ENCODE data around the gene IRS1.

DNA sequence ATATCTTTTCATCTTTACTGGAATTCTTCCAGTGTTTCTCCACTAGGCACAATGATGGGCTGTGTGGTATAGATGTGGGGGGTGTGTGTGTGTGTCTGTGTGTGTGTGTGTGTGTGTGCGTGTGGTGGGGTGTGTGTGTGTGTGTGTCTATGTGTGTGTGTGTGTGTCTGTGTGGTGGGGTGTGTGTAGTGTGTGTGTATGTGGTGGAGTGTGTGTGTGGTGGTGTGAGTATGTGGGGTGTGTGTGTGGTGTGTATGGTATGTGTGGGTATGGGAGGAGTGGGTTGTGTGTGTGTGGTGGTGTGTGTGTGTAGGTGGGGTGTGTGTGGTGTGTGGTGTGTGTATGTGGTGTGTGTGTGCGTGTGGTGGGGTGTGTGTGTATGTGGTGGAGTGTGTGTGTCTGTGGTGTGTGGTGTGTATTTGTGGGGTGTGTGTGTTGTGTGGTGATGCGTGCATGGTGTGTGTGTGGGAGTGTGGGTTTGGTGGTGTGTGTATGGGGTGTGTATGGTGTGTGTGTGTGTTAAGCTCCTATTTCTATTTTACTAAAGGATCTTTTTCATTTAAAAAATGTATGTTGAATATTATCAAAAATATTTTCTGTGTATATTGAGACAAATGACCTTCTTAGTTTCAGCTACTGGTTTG is 84.2 kb downstream of the IRS1 start:
- TF ChIP-seq, protein P1, sequence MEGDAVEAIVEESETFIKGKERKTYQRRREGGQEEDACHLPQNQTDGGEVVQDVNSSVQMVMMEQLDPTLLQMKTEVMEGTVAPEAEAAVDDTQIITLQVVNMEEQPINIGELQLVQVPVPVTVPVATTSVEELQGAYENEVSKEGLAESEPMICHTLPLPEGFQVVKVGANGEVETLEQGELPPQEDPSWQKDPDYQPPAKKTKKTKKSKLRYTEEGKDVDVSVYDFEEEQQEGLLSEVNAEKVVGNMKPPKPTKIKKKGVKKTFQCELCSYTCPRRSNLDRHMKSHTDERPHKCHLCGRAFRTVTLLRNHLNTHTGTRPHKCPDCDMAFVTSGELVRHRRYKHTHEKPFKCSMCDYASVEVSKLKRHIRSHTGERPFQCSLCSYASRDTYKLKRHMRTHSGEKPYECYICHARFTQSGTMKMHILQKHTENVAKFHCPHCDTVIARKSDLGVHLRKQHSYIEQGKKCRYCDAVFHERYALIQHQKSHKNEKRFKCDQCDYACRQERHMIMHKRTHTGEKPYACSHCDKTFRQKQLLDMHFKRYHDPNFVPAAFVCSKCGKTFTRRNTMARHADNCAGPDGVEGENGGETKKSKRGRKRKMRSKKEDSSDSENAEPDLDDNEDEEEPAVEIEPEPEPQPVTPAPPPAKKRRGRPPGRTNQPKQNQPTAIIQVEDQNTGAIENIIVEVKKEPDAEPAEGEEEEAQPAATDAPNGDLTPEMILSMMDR (IDR thresholded peaks at IDR 0.05): no peak
- TF ChIP-seq POLR2AphosphoS5 (IDR thresholded peaks at IDR 0.05): no peak
- TF ChIP-seq EP300 (IDR thresholded peaks at IDR 0.05): no peak
